GM19328 (cell line): ENCODE results near the gene EIF2B1.

Experiments
- ATAC-seq: cut with Tn5 transposase; IDR thresholded peaks from one replicate; pipeline ENCODE4 v1.9.1; 2021; ENCODE audit warnings: mild to moderate bottlenecking, moderate library complexity; ENCODE audit not compliant: unreplicated experiment

EIF2B1 gene

GRCh38 chr12:123633379-123634141 lies at the start of gene EIF2B1, which contains the start of gene GTF2H3:
EIF2B1 (minus strand) TSS chr12:123633686; CDS start chr12:123633557, 129 bp downstream.
GTF2H3 (plus strand) TSS chr12:123633829; CDS start chr12:123633860, 31 bp downstream.
- ATAC-seq, result peak; percentile 95

GRCh38 chr12:123681605-123682004 lies 48.1 kb upstream of the EIF2B1 start:
- ATAC-seq, result no peak

DNA sequence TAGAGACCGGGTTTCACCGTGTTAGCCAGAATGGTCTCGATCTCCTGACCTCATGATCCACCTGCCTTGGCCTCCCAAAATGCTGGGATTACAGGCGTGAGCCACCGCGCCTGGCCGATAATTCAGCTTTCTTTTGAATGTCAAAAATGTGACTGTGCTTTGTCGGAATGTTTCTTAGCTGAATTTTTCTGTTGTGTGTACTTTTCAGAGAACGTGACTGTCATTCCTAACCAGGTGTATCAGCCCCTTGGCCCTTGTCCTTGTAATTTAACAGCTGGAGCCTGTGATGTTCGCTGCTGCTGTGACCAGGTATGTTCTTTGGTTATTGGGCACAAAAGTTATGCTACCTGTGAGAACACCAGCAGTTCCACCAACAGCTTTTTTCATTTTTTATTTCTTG lies 45.5 kb upstream of the EIF2B1 start:
- no peak for ATAC-seq

- no peak for ATAC-seq
Observed at GRCh38 chr12:123676616-123677320, 43.3 kb upstream of the EIF2B1 start.

DNA sequence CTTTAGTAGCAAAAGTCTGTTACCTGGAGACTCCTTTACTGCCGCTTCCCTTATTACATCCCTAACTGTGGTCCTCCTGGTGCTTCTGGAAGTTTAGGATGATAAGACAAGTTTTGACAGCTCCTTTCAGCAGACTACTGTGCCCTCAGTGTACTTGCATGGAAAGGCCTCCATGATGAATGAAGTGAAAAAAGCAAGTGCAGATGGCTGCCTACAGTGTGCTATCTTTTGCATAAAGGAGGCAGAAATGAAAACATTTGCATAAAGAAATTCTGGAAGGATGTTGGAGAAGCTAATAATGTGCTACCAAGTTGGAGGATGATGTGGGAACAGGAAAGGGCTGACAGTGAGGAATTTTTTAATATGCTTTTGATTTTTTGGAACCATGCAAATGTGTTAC lies 42.0 kb upstream of the EIF2B1 start:
- no peak for ATAC-seq

DNA sequence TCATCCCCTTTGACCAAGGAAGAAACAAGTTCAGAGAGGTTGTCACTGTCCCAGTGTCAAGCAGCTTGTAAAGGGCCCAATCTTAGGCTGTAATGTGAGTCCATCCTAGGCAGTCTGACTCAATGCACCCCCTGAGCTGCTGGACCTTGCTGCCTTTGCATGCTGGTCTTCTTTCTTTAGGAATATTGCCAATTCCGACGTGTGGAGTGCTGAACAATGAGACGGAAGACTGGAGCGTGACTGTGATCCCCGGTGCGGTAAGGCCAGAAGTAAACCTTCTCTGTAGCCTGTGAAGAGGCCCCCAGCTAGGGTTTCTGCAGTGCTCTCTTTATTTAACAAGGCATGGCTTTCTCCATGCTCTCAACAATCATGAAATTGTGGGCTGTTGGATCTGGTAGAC lies 38.4 kb upstream of the EIF2B1 start:
- no peak for ATAC-seq

GRCh38 chr12:123670882-123671728 lies 37.6 kb upstream of the EIF2B1 start, which contains the start of gene TCTN2:
TCTN2 (plus strand) TSS chr12:123671113; CDS start chr12:123671241, 128 bp downstream.
- peak; percentile 96 for ATAC-seq

GRCh38 chr12:123667771-123668170 lies 34.3 kb upstream of the EIF2B1 start:
- ATAC-seq, result no peak

DNA sequence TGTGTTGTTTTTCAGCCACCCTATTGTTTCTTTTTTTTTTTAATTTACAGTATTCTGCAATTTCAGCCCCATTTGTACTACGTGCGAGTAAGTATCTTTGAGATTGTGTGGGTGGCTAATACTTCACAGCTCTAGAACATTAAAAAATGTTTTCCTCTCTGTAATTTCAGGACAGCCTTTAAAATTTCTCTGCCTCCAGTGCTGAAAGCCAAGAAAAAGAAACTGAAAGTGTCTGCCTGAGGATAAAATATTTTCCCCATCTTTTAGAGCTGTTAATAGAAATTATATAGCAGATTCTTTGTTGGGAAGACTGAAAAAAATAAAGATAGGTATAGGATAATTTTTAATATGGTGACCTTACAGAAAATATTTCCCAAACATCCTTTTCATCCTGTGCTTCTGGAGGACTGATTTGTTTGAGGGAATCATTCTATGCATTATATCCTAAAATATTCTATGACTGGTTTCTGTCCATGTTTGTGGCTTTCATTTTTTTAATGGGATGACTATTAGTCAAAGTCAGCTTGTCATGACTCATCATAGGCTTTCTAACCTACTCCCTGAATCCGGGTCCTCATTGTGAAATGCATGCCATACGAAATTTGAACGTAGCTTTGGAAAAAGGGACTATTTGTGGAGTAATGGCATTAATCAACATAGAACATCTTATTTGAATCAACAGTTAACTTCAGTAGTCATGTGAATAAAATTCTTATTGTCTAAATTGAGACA lies 26.7 kb upstream of the EIF2B1 start:
- ATAC-seq, result no peak

DNA sequence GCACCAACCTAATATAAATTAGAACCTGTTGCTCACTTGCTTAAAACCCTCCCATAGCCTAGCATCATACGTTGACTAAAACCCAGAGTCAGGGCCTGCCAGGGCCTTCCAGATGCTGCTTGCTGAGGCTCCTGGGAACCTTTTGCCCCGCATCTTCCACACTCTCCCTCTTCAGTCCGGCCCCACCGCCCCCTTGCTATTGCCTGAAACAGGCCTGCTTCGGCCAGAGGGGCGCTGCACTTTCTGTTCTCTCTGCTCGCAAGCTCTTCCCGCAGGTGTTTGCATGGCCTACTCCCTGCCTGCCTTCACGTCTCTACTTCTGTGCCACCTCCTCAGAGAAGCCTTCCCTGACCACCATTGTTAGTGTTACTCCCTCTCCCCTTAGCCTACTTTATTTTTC lies 23.7 kb upstream of the EIF2B1 start:
- no peak for ATAC-seq

- no peak for ATAC-seq
Observed at GRCh38 chr12:123656392-123656791, 22.9 kb upstream of the EIF2B1 start.

DNA sequence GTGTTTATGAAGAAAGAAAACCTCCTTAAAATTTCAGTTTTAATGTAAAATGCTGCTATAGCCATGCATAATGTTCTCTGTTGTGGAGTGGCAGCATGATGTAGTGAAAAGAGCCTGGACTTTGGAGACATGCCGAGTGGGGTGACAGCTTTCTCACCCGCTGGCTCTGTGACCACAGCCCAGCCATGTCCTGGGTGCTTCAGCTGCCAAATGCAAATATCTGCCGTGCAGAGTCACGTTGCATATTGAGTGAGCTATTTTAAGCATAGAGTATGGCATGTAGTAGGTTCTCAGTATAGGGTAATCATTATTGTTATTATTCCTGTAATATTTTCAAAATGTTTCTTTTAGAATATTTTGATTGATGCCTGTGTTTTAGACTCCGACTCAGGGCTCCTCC lies 21.9 kb upstream of the EIF2B1 start:
- ATAC-seq, result peak; percentile 77

DNA sequence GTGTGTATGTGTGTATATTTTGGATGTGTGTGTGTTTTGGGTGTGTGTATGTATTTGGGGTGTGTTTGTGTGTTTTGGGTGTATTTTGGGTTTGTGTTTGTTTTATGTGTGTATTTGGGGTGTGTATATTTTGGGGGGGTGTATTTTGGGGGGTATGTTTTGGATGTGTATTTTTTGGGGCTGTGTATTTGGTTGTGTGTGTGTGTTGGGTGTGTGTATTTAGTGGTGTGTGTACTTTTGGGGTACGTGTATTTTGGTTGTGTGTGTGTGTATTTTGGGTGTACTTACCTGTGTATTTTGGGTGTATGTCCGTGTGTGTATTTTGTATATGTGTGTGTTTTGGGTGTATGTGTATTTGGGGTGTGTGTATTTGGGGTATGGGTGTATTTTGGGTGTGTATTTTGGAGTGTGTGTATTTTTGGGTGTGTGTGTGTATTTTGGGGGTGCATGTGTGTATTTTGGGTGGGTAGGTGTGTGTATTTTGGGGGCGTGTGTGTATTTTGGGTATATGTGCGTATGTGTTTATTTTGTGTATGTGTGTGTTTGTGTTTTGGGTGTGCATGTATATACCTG lies 20.7 kb upstream of the EIF2B1 start:
- ATAC-seq, result no peak

DNA sequence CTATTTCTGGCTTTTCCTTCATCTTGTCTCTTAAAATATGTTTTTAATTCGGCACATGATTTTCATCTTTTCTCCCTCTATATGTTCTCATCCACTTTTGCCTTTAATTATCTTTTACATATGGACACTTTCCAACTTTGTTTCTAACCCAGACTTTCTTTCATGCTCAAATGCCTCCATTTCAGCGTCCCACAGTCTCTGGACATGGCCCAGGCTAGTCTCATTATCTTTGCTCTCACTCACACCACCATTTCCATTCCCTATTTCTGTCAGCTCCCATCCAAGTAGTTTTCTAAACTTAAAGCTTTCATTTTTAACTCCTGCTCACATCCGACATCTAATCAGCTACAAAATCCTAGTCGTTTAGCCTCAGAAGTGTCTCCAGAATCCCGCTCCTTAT lies 14.9 kb upstream of the EIF2B1 start:
- no peak for ATAC-seq

GRCh38 chr12:123645878-123646277 lies 12.4 kb upstream of the EIF2B1 start:
- ATAC-seq, result no peak

DNA sequence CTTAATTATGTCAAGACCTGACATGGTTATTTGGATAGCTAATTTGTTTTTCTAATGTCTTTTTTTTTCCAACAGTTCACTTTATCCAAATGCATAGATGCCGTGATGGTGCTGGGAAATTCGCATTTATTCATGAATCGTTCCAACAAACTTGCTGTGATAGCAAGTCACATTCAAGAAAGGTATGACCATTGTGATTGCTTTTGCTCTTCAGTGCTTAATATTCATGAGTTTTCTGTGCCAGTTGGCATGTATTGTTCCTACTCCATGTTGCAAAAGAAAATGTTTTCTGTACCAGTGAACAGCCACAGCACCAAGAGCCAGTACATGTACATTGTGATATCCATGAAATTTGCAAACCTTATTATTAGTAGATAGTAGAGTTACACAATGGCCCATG lies 11.9 kb upstream of the EIF2B1 start:
- no peak for ATAC-seq

- ATAC-seq, result no peak
Observed at GRCh38 chr12:123643911-123644310, 10.4 kb upstream of the EIF2B1 start.

- ATAC-seq, result no peak
Observed at GRCh38 chr12:123634142-123634561, 666 bp upstream of the EIF2B1 start.

DNA sequence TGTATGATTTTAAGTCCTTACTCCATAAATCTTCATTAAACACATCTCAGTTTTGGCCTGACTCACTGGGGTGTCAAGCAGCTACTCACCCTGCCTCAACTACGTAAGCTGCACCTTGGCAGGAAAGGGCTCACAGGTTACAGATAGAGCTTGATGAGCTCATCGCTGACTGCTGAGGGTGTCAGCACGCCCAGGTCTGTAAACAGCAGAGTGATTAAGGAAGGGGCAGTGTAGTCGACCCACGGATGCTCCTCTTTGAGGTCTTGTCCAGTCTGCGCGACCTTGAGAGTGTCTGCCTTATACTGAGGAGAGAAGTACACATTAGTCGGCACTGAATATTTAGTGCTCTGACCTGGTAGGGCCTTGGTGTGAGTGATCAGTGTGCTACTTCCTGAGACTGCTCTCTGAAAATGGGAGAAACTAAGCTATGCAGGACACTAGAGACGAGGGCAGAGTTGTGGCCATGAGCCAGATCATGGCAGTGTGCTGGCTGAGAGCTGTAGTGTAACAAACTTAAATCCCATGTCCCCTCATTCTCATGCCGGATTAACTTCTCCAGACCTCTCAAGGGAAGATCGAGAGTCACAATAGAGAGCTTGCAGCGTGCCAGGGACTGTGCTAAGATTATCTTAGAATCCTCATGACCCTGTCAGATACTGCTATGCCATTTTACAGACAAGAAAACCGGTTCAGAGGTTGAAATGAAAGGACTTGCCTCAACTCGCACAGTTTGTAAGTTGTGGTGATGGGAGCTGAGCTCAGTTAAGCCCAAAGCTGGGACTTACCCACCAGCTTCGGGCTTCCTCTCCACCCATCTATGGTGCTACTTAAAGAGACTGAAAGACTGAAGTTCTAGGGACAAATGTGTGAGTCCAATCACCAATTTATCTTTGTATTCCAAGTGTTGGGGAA lies 11.6 kb downstream of the EIF2B1 start:
- no peak for ATAC-seq
